Fibroblast of mammary gland (primary cell): ENCODE data around the gene CHEK2.

Source experiments
- DNase-seq: peaks from one replicate; pipeline ENCODE4 v3.0.0-alpha.2; 2010; ENCODE audit warnings: low read depth
- H3K4me3 ChIP-seq: 2 replicates; pipeline ENCODE4 v1.5.1; 2011; ENCODE audit warnings: low read depth, mild to moderate bottlenecking, low read length, moderate library complexity; ENCODE audit not compliant: control insufficient read depth
- CTCF ChIP-seq: conservative IDR thresholded peaks from 2 replicates; pipeline ENCODE4 v1.5.1; 2011; ENCODE audit warnings: low read depth, low read length, inconsistent platforms; ENCODE audit not compliant: control insufficient read depth, insufficient read depth

The CHEK2 gene

DNA sequence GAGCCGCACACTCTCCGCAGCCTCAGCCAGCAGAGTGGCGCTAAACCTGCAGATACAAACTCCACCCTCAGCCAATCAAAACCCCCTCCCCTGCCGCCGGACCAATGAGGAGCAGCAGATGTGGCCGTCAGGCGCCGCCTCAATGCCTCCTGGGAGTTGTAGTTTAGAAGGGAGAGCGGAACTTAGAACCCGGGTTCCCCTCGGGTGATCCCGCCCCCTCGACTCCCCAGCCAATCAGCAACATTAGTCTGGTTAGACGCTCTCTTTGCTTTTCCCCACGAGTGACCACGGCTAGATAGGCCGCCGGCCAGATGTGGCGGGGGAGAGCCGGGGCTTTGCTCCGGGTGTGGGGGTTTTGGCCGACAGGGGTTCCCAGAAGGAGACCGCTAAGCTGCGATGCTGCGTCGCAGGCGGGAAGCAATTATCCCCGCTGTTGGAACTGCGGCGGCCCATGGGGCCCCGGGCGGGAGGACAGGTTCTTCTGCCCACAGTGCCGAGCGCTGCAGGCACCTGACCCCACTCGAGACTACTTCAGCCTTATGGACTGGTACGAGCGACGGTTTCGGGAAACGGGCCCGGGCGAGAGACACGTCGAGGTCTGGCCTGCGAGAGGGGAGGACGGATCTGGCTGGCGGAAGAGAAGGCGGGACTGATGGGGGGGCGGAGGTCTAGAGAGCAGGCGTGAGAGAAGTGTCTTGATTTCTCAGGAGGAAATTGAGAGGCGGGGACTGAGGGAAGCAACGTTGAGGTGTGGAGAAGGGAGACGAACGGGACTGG, at the start of gene CHEK2, which contains the start of gene HSCB:
CHEK2 (minus strand) TSS at position 36 of the 777 bp plus-strand sequence. CDS start 7,099 bp downstream, outside the sequence.
HSCB (plus strand) TSS at position 255 of the 777 bp plus-strand sequence; CDS start at position 312, 57 bp downstream.
- peak; percentile 99 for DNase-seq
- peak within 1 kb of the TSS; percentile 91 for H3K4me3 ChIP-seq
- peak; percentile 3 for TF ChIP-seq CTCF

DNA sequence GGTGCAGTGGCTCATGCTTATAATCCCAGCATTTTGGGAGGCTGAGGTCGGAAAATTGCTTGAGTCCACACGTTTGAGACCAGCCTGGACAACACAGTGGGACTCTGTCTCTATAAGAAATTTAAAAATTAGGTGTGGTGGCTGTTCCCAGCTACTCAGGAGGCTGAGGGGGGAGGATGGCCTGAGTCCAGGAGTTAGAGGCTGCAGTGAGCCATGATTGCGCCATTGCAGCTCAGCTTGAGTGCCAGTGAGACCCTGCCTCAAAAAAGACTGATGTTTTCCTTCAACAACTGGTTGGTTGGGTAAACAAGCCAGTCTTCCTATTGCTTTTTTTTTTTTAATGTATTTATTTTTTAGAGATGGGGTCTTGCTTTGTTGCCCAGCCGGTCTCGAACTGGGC, 49.5 kb upstream of the CHEK2 start:
- DNase-seq: no peak
- no peak for TF ChIP-seq CTCF
- H3K4me3 ChIP-seq: no peak overlapping the region

DNA sequence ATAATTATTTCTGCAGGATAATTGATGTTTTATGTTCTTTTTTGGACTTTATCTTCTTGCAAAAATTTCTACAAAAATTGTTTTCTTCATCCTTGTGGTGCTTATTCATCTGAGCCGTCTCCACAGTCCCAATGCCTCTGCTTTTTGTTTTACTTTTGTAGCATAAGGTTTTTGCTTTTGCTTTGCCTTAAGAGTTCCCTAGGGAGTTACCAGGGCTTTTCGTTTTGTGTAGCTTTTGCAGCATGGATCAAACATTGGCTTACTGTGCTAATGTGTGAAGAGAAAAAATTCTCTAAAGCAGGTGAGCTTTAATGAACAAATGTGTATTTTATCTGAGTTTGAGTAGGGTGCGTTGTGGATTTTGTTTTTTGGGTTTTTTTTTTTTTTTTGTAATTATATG, 47.0 kb upstream of the CHEK2 start:
- H3K4me3 ChIP-seq: no peak overlapping the region
- no peak for DNase-seq
- TF ChIP-seq CTCF: no peak

DNA sequence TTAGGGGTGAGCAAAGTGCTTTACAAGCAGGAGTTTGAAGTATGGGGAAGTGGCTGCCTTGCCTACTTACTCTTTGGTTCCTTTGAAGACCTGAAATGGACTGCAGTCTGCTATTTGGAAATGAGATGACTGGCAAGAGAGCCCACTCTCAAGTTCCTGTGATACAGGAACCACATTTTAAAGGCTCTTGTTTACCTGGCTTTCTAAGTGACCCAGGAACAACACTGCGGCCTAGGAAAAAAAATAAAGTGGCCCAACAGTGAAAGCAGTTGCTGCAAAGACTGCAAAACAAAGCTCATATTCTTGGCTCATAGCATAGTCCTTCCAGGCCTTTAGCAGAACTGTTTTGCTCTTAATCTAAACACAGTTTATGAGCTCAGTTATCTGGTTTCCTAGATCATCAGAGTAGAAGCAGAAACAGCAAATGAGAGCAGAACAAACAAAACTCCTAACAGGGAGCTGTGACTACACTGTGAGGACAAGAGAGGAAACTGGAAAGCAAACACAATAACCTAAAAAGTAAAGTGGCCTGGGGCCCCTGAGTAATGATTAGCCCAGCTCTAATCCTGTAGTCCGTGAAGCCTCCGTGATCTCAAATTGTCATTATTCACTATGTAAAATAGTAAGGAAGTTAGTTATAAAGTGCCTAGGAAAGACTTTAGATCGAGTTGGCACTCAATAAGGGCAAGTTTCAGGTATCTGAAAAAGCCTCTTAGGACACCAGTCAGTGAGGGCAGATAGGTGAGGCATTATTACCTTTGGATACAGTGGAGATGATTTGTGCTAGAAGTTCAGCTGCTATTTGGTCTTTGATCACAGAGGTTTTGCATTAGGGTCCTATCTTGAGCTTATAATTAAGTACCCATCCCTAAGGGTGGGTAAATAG, 42.4 kb upstream of the CHEK2 start:
- TF ChIP-seq CTCF: no peak
- H3K4me3 ChIP-seq: no peak overlapping the region
- no peak for DNase-seq

GRCh38 chr22:28780296-28780695, 38.7 kb upstream of the CHEK2 start:
- TF ChIP-seq CTCF: no peak
- H3K4me3 ChIP-seq: no peak overlapping the region
- no peak for DNase-seq

GRCh38 chr22:28779833-28780232, 38.2 kb upstream of the CHEK2 start:
- TF ChIP-seq CTCF: no peak
- H3K4me3 ChIP-seq: no peak overlapping the region
- no peak for DNase-seq
